Lung (tissue), 12 donors: ENCODE measurements around the gene ACY1. TPM values are rescaled to one million over a fixed set of nuclear protein-coding genes. Genes with fewer than 3 reads are reported as not detected.

Experiments
- ATAC-seq: fragments of 200-7000 bp; cut with Tn5 transposase; one replicate; pipeline ENCODE4 v1.9.1; 2020; ENCODE audit warnings: moderate number of reproducible peaks; ENCODE audit not compliant: insufficient read depth, low FRiP score
- DNase-seq, 3 donors: peaks; one replicate each; pipeline ENCODE4 v3.0.0-alpha.2; 2013 to 2017
- H3K27ac ChIP-seq, 2 donors: one replicate each; pipeline ENCODE4 v1.5.1; 2013; ENCODE audit warnings: mild to moderate bottlenecking in 2 of 2, moderate library complexity in 2 of 2, control low read depth in 1 of 2, inconsistent platforms in 1 of 2, low read depth in 1 of 2, low read length in 1 of 2
- H3K27me3 ChIP-seq, 3 donors: one replicate each; pipeline ENCODE4 v1.5.1; 2013; ENCODE audit warnings: low read length in 2 of 3; ENCODE audit not compliant: control insufficient read depth in 3 of 3, insufficient read depth in 3 of 3
- H3K36me3 ChIP-seq, 4 donors: one replicate each; pipeline ENCODE4 v1.5.1; 2013; ENCODE audit warnings: low read length in 4 of 4, mild to moderate bottlenecking in 1 of 4, moderate library complexity in 1 of 4; ENCODE audit not compliant: control insufficient read depth in 4 of 4, insufficient read depth in 4 of 4
- H3K4me1 ChIP-seq, 5 donors: one replicate each; pipeline ENCODE4 v1.5.1; 2013; ENCODE audit warnings: low read length in 5 of 5, mild to moderate bottlenecking in 2 of 5, moderate library complexity in 1 of 5; ENCODE audit not compliant: control insufficient read depth in 5 of 5, insufficient read depth in 5 of 5
- H3K4me3 ChIP-seq: one replicate; pipeline ENCODE4 v1.5.1; 2013; ENCODE audit warnings: mild to moderate bottlenecking, control low read depth, moderate library complexity
- H3K9ac ChIP-seq, 2 donors: one replicate each; pipeline ENCODE4 v1.5.1; 2013; ENCODE audit warnings: low read length in 2 of 2, control low read depth in 1 of 2; ENCODE audit not compliant: insufficient read depth in 1 of 2
- H3K9me3 ChIP-seq, 4 donors: one replicate each; pipeline ENCODE4 v1.5.1; 2013; ENCODE audit warnings: low read length in 3 of 4, mild to moderate bottlenecking in 1 of 4, moderate library complexity in 1 of 4; ENCODE audit not compliant: control insufficient read depth in 4 of 4, insufficient read depth in 3 of 4
- CTCF ChIP-seq: IDR thresholded peaks from 2 replicates; pipeline ENCODE4 v1.5.1; 2012; ENCODE audit warnings: mild to moderate bottlenecking; ENCODE audit errors: control extremely low read depth, extremely low read depth
- WGBS, 2 donors: extraction: QIAGEN DNeasy Blood & Tissue Kit; methylation state at CpG; one replicate each; pipeline ENCODE4 v1.1.7; 2013; 5-methylcytosine and 5-hydroxymethylcytosine counted together
- polyA plus RNA-seq, 2 donors: library from polyadenylated mRNA; stranded (reverse); fragments of 200-250 nt; gene quantifications; one replicate each; pipeline ENCODE4 v1.2.1, GENCODE V29; 2013
- total RNA-seq, 2 donors: library from RNA; depleted of rRNA in 1 of 2; stranded (reverse); fragments of >200 nt in 1 of 2; gene quantifications; one replicate each; pipeline ENCODE4 v1.2.1, GENCODE V29; 2014 to 2021
- donor health status: control.
- donor health status: control.
- donor health status: Bipolar disorder and iron deficiency.
- donor health status: healthy.
- donor health status: DM: yes; HTN: yes; CAD: no.

The ACY1 gene
- total and polyA plus RNA-seq, 4 donors, result 19.6 to 52.6 (median 39.0) TPM

DNA sequence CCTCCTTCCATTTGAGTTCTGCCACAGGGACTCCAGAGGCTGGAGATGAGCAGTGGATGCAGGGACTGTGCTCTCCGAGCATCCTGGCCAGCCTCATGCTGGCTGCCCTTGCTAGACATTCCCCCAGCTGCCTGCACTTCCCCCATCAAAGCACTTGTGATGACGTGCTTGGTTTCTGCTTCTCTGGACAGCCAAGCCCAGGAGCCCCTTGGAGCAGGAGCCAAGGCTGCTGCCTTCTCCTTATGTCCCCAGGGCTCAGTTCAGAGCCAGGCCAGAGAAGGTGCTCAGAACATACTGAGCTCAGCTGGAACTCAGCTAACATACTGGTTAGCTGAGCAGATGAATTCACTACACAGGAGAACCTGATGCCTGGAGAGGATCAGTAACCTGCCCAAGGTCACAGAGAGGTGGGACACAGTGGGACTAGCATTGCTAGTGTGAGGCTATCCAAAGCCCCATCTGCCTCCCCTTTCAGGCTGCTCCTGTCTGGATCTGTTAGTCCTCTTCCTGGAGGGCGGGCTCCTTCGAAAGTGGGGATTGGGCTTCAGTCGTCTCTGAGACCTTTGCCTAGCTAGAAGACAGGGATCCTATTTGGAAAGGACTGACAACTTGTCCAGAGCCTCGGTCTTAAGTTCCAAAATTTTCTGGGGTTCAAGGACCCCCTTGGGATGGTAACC, 20.3 kb upstream of the ACY1 start:
- peaks cover 3 to 30% (median 4%) of the 10 kb centered on the region in 5 donors for H3K4me1 ChIP-seq
- no peak overlapping the region for H3K27ac ChIP-seq
- no peak overlapping the region for H3K9ac ChIP-seq
- WGBS, 2 donors, result 81 to 82% methylated on average over 6 of the region's 6 CpGs
- no peak overlapping the region for H3K4me3 ChIP-seq
- peaks cover 0 to 13% (median 3%) of the 10 kb centered on the region in 4 donors for H3K36me3 ChIP-seq
- H3K27me3 ChIP-seq, result no peaks in the 10 kb centered on the region
- H3K9me3 ChIP-seq, result no peaks in the 10 kb centered on the region
- ATAC-seq (no peak), DNase-seq (peak; percentile 63 to 69 (median 67))
- no peak for TF ChIP-seq CTCF

GRCh38 chr3:51963951-51964451, 19.3 kb upstream of the ACY1 start:
- Histone ChIP-seq H3K36me3 (peaks cover 0 to 6% (median 3%) of the 10 kb centered on the region in 4 donors), H3K27me3 (no peaks in the 10 kb centered on the region), H3K9me3 (no peaks in the 10 kb centered on the region), H3K4me1 (peaks cover 3 to 38% (median 10%) of the 10 kb centered on the region in 5 donors), H3K27ac (no peak overlapping the region), H3K4me3 (no peak overlapping the region), H3K9ac (peak overlapping the region in 1 of 2 donors; percentile 25)
- peak in 1 of 3 donors; percentile 21 for DNase-seq
- TF ChIP-seq CTCF, result no peak
- 73 to 88% methylated on average over 11 to 12 of the region's 12 CpGs for WGBS, 2 donors
- ATAC-seq, result no peak

DNA sequence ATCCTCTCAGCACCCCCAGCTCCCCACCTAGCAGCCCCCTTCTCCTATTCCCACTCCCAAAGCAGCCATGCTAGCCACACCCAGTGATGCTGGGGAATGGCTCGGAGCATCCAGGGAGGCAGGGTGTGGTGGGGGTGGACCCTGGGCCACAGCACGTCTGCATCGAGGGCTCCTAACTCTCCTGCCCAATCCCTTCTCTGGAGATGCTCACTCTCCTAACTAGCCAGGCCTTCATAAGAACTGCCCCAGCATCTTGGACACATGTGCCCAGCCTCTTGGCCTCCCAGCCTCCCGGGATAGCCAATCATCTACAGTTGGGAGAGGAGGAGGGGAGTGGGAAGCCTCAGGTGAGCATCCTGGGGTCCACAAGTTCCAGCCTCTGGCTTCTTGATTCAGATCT, 18.8 kb upstream of the ACY1 start:
- 85 to 88% methylated on average over 4 of the region's 4 CpGs for WGBS, 2 donors
- Histone ChIP-seq H3K9me3 (no peaks in the 10 kb centered on the region), H3K27ac (no peak overlapping the region), H3K36me3 (peaks cover 0 to 6% (median 2%) of the 10 kb centered on the region in 4 donors), H3K4me1 (peaks cover 3 to 38% (median 10%) of the 10 kb centered on the region in 5 donors), H3K27me3 (no peaks in the 10 kb centered on the region), H3K9ac (peak overlapping the region in 1 of 2 donors; percentile 29), H3K4me3 (no peak overlapping the region)
- ATAC-seq (no peak), DNase-seq (no peak)
- no peak for TF ChIP-seq CTCF
